GM12872 (cell line): Measurements from ENCODE around the gene CTXND1.

Experiments
- CTCF ChIP-seq: IDR thresholded peaks from 3 replicates; pipeline ENCODE4 v1.5.1; 2011; ENCODE audit warnings: low read depth, mild to moderate bottlenecking, low read length, moderate library complexity; ENCODE audit not compliant: insufficient read depth

The CTXND1 gene

GRCh38 chr15:80250614-80251427, 1.2 kb downstream of the CTXND1 start:
- TF ChIP-seq CTCF: no peak

GRCh38 chr15:80249973-80250372, 2.0 kb downstream of the CTXND1 start:
- no peak for TF ChIP-seq CTCF

GRCh38 chr15:80247320-80247719, 4.7 kb downstream of the CTXND1 start:
- no peak for TF ChIP-seq CTCF

GRCh38 chr15:80246425-80246894, 5.6 kb downstream of the CTXND1 start:
- no peak for TF ChIP-seq CTCF

- no peak for TF ChIP-seq CTCF
Measured at GRCh38 chr15:80242802-80243201, 9.2 kb downstream of the CTXND1 start.

GRCh38 chr15:80242132-80242769, 9.8 kb downstream of the CTXND1 start:
- peak; percentile 82 for TF ChIP-seq CTCF

GRCh38 chr15:80241508-80241907, 10.5 kb downstream of the CTXND1 start:
- TF ChIP-seq CTCF: no peak
